Stimulated activated naive CD8-positive, alpha-beta T cell treated with anti-CD3 and anti-CD28 coated beads, Interleukin-15, Interleukin-2, amounts not matched to agents 100 U/mL and 50 U/mL, for 24 hours (primary cell): Measurements from ENCODE around the gene ATG4B.

Experiments
- ATAC-seq: fragments of 150-1000 bp; cut with Tn5 transposase; one replicate; pipeline ENCODE4 v1.10.0; 2021
- DNase-seq: peaks from one replicate; pipeline ENCODE4 v3.0.0; 2021

Gene ATG4B

DNA sequence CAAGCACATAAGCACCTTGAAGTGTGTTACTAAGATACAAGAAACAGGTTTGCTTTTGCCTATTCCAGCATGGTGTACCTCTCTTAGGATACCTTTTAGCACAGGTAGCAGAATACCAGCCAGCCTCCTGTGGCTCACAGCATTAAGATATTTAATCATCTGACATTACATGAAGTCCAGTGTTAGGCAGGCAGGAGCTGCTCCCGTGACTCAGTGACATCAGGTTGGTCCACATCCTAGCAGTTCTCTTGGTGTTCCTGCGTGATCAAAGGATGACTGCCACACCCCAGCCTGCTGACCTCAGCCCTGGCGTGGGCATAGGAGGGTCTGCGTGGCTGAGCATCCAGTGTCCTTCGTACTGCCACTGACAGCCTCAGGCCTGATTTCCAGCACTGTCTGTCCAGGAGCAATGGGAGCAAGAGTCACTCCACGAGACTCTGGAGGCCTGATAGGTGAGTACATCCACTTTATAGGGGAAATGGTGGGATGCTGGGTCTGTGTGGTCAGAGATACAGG lies 52.8 kb downstream of the ATG4B start:
- DNase-seq (no peak), ATAC-seq (no peak)

DNA sequence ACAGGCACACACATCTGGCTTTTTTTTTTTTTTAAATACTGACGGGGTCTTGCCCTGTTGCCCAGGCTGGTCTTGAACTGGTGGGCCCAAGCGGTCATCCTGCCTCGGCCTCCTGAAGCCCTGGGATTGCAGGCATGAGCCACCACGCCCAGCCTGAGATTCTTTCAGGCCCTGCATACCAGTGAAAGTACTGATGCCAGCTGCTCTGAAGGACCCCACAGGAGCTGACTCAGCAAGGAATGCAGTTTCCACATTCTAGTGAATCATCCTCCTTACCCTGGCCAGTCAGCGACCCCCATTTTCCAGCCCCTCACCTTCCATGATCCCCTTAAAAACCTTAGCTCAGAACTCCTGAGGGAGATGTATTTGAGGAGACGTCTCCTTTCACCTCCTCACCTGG lies 55.0 kb downstream of the ATG4B start:
- no peak for DNase-seq
- ATAC-seq: no peak

DNA sequence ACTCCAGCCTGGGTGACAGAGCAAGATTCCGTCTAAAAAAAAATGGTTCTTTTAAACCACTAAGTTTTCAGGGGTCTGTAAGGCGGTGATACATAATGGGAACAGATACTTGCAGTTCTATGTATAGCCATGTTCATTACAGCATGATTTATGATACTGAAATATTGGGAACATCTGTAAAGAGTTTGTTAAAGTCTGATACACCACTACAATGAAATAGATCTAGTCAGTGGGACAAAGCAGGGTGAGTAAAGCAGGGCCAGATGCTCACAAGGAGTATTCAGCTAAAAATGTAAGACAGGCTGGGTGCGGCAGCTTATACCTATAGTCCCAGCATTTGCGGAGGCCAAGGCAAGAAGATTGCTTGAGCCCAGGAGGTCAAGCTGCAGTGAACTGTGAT lies 58.2 kb downstream of the ATG4B start:
- ATAC-seq (no peak), DNase-seq (no peak)

DNA sequence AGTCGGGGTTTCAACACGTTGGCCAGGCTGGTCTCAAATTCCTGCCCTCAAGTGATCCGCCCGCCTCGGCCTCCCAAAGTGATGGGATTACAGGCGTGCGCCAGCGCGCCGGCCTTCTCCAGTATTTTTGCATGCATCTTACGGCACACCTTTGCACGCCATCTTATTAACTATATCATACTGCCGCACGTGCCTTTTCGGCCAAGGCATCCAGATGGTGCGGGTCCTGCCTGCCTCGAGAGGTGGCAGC lies 63.6 kb downstream of the ATG4B start:
- DNase-seq: no peak
- no peak for ATAC-seq

DNA sequence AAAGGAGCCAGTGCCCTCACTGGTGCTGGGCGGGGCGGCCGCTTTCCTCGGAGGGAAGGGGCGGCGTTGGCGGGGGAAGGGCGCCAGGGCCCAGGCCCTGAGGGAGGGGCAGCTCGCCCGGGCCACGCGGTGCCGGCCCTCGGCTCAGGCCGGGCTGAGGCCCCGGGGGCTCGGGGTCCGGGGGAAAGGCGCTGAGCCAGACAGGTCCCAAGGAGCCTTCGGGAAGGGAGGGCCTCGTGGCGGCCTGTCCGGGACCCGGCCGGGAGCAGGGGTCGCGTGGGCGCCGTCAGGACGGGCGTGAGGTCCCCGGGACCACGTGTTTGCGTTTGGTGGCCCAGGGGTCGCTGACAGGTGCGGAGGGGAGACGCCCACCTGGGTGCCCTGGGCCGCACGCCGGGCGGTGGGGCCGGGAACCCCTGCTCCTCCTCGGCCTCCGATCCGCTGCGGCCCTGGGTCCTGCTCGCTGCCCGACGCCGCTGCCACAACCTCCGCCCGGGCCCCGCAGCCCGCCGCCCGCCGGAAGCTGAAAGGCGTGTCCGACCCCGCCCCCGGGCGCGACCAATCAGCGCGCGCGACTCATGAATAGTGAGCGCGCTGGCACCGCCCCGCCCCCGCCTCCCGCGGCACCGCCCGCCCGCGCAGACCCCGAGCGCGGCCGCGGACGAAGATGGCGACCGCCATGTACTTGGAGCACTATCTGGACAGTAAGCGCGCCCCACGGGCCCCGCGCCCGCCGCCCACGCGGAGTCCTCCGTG lies 64.1 kb downstream of the ATG4B start, which contains the start of gene ING5:
TSS of gene ING5 (plus strand) at position 641 of the 756 bp plus-strand sequence. CDS start at position 668, 27 bp downstream.
- peak; percentile 99 for DNase-seq
- ATAC-seq: peak; percentile 74

DNA sequence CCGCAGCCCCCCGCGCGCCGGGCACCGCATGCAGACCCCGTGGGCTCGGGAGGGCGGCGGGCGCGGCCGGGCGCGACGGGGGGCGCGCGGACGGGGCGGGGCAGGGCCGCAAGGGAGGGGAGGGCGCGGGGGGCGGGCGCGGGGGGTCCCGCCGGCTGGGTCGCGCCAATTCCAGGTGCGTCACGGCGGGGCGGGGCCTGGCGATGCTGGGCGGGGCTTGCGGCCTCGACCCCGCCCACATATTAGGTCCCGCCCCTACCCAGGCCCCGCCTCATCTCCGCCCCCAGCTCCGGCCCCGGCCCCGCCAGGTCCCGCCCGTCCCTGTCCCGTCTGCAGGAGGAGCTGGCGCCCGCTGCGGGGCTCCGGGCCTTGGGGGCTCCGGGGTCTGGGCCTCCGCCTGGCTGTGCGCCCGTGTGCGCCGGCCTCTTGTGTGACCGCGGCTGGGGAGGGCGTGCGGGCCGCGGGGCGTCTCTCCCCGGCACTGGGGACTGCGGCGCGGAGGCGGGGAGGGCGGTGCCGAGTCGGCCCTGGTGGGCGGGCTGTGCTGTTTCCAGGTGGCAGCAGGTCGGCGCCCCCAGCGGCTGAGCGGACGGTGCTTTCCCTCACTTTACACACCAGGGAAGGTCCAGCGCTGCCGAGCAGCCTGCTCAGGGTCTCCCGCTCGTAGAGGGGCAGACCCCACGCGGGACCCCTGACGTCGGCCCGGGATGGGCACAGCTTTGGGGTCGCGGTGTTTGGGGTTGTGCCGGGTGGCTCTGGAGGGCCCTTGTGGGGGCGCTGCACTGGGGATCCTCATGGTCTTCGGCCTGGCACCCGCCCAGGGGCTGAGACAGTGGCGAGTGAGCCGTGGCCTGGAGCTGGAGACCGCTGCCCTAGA lies 64.9 kb downstream of the ATG4B start:
- ATAC-seq: peak; percentile 69
- DNase-seq: peak; percentile 92

DNA sequence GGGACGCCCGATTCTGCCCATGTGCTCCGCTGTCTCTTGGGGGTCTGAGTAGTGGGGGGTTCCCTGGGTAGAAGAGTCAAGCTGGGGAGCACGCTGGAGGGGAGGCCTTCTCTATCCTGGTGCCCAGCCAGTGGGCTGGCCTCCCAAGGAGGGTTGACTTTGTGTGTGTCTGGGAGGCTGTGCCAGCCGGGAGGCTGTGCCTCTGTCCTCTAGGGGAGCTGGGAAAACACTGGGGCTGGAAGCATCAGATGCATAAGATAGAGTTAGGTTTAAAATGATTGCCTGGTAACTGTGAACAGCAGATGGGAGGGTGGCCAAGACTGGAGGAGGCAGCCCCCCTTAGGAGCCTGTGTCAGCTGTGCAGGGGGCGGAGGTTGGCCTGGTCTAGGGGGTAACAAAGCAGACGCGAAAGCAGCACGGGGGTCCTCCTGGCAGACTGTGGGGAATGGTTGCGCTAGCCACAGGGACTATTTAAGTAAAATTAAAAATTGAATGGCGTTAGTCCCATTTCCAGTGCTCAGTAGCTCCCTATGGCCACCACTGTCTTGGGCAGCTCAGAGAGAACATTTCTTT lies 65.6 kb downstream of the ATG4B start:
- DNase-seq: no peak

DNA sequence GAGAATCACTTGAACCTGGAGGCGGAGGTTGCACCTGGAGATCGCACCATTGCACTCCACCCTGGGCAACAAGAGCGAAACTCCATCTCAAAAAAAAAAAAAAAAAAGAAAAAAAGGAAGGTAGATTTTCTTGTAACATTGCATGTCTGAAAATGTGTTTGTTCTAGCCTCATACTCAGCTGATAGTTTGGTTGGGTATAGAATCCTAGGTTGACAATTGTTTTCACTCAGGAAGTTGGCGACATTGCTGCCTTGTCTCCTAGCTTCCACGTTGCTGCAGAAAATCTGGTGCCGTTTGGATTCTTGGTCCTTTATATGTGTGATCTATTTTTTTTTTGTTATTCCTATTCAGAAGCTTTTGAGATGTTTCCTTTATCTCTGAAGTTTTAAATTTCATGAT lies 69.0 kb downstream of the ATG4B start:
- ATAC-seq (no peak), DNase-seq (no peak)

More for the DNA sequence above, 65.6 kb downstream of the ATG4B start:
- ATAC-seq: no peak

DNA sequence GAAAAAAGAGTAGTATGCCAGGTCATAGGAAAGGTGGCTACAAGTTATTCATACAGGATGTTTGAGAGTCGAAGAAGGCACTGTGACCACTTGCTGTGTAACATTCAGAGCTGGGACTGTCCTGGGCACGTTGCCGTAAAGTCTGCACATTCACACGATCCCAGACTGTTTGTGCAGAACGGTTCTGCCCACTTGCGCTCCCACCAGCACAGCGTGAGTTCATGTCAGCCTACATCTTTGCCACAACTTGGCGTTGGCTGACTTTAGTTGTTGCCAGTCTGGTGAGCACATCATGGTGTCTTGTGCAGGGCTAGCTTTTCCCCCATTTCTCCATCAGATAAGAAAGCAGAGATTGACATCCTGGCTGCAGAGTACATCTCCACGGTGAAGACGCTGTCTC lies 71.4 kb downstream of the ATG4B start:
- DNase-seq (no peak), ATAC-seq (no peak)

DNA sequence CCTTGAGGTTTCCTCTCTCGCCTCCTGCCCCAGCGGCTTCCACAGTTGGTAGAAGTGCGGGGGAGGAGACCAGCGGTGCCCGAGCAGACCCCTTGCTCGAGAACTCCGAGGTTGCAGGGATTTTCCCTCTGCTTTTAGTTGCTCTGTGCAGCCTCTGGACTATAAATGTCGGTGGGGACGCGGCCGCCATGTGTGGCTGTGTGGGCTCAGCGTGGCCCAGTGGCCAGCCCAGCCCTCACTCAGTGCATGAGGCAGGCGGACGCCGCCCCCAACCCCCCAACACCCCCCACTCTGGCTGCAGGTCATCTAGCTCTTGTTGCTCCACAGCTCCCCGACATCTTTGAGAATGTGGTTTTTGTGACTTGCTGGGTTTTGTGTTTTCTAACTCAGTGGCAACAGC lies 81.6 kb downstream of the ATG4B start:
- no peak for DNase-seq
- ATAC-seq: no peak

DNA sequence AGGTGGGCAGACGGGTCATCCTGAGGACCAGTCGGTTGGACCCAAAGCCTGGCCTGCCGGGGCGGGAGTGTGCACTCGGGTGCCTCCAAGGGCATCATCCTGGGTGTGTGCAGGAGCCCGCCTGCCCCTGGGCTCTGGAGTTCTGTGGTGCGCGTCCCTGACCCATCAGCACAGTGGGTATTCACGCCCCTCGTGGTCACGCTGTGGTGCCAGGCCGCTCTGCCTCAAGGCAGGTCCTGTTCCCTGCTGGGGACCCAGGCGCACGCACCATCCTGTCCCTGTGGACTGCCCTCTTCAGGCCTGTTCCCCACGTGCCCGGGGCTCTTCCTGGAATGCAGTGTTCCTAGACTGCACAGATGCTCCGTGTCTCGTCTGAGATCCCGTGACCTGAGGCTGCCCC lies 82.6 kb downstream of the ATG4B start:
- ATAC-seq (no peak), DNase-seq (no peak)

DNA sequence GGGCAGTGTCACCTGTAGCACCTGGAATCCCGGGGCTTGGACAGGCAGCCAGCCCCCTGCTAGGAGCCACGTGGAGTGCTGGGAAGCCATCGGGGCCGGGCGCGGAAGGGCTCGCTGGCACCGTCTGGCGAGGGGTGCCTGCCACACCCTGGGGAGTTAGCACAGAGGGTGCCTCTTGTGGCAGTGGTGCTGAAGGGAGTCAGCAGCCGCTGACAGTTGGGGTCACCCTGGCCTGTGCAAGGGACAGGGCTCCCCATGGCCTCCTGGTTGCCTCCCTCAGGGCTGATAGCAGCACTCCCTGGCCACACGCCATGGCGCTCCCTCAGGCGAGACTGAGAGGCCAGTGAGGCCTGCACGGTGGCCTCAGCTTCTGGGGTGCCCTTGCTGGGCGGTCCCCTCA lies 83.1 kb downstream of the ATG4B start:
- DNase-seq (no peak), ATAC-seq (no peak)

DNA sequence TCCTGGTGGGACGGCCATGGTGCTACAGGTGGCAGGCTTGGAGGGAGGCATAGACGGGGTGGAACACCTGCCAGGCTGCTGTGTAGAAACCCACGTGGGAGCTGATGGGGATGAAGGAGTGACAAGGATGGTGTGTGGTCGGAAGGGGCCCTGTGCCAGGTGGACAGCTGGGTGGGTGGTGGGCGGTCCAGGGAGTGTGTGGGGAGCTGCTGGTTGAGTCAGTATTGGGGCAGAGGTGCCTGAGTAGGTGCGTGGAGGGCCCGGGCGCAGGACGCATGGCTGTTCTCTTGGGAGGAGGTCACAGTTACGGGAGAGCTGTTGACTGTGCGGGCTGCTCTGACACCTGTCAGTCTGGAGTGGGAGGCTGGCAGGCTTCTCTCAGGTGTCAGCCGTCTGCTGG lies 84.4 kb downstream of the ATG4B start:
- DNase-seq: no peak

DNA sequence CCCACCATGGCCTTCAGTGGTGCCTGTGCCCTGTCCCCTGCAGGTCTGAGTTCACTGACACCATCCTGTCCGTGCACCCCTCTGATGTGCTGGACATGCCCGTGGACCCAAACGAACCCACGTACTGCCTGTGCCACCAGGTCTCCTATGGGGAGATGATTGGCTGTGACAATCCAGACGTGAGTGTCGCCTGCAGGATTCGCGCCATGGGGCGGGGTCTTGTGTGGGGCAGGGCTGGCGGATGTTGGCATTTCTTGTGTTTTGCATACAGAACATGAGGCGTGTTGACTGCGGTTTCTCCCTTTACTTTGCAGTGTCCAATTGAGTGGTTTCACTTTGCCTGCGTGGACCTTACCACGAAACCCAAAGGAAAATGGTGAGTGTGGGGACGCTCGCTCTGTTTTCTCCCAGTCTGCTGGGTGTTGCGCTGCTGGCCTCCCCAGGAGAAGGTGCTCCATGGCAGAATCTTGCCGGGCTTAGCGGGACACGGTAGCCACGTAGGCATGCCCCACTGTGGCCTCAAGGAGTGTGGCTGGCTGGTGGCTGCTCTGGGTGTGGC lies 85.5 kb downstream of the ATG4B start:
- no peak for ATAC-seq
- DNase-seq: no peak

More for the DNA sequence above, 84.4 kb downstream of the ATG4B start:
- no peak for ATAC-seq
